ENCODE data around the gene AHSG. TPM values are rescaled to one million over a fixed set of nuclear protein-coding genes. Genes with fewer than 3 reads are reported as not detected.
A peak's percentile ranks its signal among the peaks of the same experiment; 100 is the strongest.

The AHSG gene
- total and polyA plus RNA-seq, 2 experiments from 2014 or later: 0.10 to 0.18 TPM

GRCh38 chr3:186664119-186664495 lies 51.2 kb downstream of the AHSG start:
- peaks cover 12% of the 10 kb centered on the region for H3K36me3 Mint-ChIP-seq (ENCODE audit: low read depth)
- Histone ChIP-seq H3K9me2 (ENCODE audit: insufficient read depth) (peaks cover 12% of the 10 kb centered on the region), H3K4me1 (ENCODE audit: insufficient read depth) (peaks cover 42% of the 10 kb centered on the region), H4K20me1 (replicated peaks; ENCODE audit: insufficient read depth) (no peaks in the 10 kb centered on the region), H3K36me3 (ENCODE audit: insufficient read depth) (no peaks in the 10 kb centered on the region), H3K4me2 (peak overlapping the region; percentile 35), H3K4me3 (0 out of 2 replicates have a peak overlapping the region, but pooled peaks have one; percentile 10), H3F3A (replicated peaks; ENCODE audit: low read depth) (no peaks in the 10 kb centered on the region), H3K79me2 (replicated peaks; ENCODE audit: insufficient read depth) (no peaks in the 10 kb centered on the region), H3K27ac (ENCODE audit: low read depth) (peak overlapping the region; percentile 93), H3K27me3 (ENCODE audit: insufficient read depth) (no peaks in the 10 kb centered on the region), H2AFZ (no peak overlapping the region)
- ATAC-seq (peak; percentile 66), DNase-seq (ENCODE audit: low spot score) (peak; percentile 55)
- peaks cover 7% of the 10 kb centered on the region for H3K27me3 Mint-ChIP-seq (ENCODE audit: insufficient read depth, low read depth, poor library complexity)
- TF ChIP-seq EZH2 (IDR thresholded peaks at IDR 0.05; ENCODE audit: low read depth, unreplicated experiment) (no peak), NANOG (IDR thresholded peaks at IDR 0.05; ENCODE audit: borderline replicate concordance) (no peak), ZNF462 (CRISPR knock-in tag; IDR thresholded peaks at IDR 0.05) (no peak), CREB1 (CRISPR knock-in tag; IDR thresholded peaks at IDR 0.05; ENCODE audit: low read depth) (no peak), ZNF331 (CRISPR knock-in tag; IDR thresholded peaks at IDR 0.05; ENCODE audit: low read depth) (no peak), ETS1 (IDR thresholded peaks at IDR 0.05) (no peak), JUNB (IDR thresholded peaks at IDR 0.05; ENCODE audit: unreplicated experiment) (no peak), CTCF (conservative IDR thresholded peaks at IDR 0.05; ENCODE audit: low read depth in 2 of 2) (no peak), STAT1 (IDR thresholded peaks at IDR 0.05; ENCODE audit: unreplicated experiment) (no peak), POLR2AphosphoS5 (IDR thresholded peaks at IDR 0.05; ENCODE audit: low read depth) (no peak), REST (IDR thresholded peaks at IDR 0.05; ENCODE audit: unreplicated experiment) (no peak), EZH2phosphoT487 (IDR thresholded peaks at IDR 0.05; ENCODE audit: unreplicated experiment) (no peak), ZNF114 (CRISPR knock-in tag; IDR thresholded peaks at IDR 0.05) (no peak)
- peaks cover 43% of the 10 kb centered on the region for H3K4me1 Mint-ChIP-seq
- no peak overlapping the region; the same call in 2 of the 3 replicates for H3K4me3 Mint-ChIP-seq
- peaks cover 10% of the 10 kb centered on the region for H3K9me3 Mint-ChIP-seq
- peak overlapping the region; percentile 77; the same call in 1 of the 2 replicates for H3K27ac Mint-ChIP-seq
